NK-92 treated with Interleukin-12 subunit alpha and Interleukin-12 subunit beta, amount 100 ng/mL, for 24 hours (cell line): Measurements from ENCODE around the gene PPARGC1A.

Experiments used
- DNase-seq: peaks from one replicate; lab custom pipeline; 2025; lab: John Stamatoyannopoulos, UW

The PPARGC1A gene

GRCh38 chr4:23881674-23882337 is 8.0 kb downstream of the PPARGC1A start:
- no peak for DNase-seq

DNA sequence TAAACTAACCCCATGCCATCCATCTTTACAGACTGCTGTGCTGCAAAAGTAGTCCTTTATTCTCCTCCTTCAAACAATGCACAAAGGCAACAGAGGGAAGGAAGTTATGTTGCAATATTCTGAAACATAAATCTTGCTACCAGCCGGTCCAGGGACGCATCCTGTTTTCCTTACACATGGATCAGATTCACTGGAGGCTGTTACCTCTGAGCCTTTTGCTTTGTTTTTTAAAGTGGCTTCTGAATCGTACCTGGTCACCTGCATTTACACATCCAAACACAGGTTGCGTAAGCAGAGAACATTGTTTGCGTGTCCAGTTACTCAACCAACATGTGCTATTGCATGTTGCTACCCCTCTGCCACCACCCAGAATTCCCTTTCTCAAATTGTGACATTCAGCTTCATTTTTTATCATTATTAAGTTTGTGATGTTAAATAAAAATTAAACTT is 8.8 kb downstream of the PPARGC1A start:
- DNase-seq: no peak

DNA sequence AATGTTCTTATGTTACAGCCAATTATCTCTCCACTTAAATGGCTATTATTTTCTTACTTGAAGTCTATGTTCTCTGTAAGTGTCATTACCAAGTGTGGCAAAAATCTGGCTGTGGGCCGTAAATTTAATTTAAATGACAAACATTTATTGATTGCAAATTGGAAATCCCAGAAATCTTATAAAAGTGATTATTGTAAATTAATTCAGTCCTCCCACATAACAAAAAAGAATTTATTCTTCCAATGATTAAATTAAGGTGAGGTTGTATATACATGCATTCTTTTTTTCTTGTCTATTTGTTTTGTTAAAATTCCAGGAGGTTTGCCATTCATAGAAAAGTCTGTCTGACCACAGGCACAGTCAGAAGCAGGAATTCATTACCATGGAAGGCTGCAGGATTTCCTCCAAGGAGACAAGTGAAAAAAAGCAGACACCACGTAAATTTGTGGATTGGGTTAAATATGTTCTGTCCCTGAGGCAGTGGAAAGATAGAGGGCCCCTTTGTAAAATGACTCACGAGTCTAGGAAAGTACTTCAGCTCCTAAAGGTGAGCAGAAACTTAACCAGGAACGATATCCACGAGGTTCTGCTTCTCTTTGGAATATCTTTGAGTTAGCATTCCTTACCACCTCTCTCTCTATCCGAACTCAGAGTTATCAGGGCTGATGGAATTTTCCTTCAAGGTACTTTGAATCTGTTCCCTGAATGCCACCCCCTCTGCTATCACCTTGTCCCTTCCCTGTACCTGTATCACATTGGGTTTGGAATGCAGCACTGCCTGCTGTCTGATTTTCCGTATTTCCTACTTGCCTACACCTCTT is 10.7 kb downstream of the PPARGC1A start:
- no peak for DNase-seq

- DNase-seq: no peak
These were observed 11.5 kb downstream of the PPARGC1A start for GRCh38 chr4:23878246-23878891.

GRCh38 chr4:23877758-23878229 is 12.1 kb downstream of the PPARGC1A start:
- no peak for DNase-seq

DNA sequence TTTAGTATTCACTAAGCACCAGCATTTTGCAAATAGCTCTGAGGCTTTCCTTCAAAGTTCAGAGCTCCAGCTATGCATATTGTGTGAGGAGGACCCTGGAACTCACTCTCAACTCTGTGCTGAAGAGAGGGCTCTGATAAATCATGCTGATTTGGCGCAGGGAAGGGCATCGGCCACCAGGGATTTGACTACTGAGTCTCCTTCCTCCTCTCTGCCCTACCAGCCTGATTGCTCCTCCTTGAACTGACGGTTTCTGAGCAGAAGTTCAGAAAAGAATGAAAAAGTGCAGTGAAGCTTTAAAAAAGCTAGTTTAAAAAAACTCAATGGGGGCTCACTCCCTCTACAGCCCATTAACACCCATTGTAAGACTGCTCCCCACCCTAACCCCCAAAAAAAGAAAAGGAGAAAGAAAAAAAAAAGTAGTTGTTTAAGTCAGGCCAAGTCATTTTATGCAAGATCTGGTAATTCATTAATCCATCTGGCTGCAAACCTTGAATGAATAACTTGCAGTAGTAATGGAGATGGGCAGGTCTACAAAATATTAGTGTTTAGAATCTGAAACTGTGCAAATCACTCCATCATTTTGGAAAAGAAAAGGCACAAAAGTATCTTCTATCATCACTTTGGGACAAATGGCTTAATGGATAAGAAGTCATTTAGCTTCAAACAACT is 13.3 kb downstream of the PPARGC1A start:
- DNase-seq: no peak

- DNase-seq: no peak
These were observed 14.5 kb downstream of the PPARGC1A start for GRCh38 chr4:23875317-23875716.

DNA sequence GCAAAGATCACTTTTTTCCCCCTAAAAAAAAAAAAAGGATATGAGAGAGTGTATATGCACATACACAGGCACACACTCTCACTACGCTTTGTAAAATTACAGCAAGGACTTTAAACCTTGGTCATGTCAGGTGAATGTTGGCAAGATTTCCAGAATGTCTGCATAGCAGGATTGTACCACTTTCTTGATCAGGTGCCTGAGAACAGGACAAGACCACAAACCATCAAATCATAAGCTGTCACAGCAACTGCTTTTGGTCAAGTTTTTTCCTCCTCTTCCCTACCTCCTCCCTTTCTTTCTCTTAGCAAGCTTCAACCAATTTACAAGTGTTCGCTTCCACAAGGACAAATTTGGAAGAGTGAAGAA is 15.3 kb downstream of the PPARGC1A start:
- DNase-seq: no peak

DNA sequence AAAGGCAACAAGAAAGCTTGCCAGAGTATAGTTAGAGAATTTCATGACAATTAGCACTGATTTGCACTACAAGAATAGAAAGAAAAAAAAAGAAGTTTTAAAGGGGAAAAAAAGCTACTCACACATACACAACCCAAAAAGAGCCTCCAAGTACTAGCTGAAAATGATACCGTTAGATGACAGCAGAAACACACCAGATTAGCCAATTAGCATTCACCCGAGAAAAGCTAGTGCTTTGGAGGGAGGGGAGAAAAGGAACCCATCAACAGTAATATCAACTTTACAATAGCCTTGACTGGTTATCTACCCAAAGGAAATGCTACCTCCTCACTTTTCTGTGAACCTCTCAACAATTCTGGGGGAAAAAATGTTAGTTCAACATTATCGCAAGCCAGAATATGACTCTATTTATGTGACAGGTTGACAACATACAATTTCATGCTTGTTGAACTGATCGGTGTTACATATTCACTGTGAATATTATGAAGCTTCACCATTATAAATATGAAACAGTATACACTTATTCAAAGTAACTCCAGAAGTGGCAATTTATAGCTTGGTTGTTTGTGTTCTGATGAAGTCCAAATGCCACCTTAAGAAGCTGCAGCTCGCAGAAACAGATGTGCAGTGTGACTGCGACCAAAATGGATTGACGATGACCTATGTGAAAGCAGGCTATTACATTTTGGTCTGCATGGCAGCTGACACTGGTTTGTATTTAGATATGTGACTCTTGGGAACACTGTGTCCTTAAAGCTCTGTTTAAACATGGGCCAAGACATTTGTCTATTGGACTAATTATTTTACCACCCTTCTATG is 15.9 kb downstream of the PPARGC1A start:
- no peak for DNase-seq

- DNase-seq: no peak
These were observed 18.4 kb downstream of the PPARGC1A start for GRCh38 chr4:23871426-23871825.

DNA sequence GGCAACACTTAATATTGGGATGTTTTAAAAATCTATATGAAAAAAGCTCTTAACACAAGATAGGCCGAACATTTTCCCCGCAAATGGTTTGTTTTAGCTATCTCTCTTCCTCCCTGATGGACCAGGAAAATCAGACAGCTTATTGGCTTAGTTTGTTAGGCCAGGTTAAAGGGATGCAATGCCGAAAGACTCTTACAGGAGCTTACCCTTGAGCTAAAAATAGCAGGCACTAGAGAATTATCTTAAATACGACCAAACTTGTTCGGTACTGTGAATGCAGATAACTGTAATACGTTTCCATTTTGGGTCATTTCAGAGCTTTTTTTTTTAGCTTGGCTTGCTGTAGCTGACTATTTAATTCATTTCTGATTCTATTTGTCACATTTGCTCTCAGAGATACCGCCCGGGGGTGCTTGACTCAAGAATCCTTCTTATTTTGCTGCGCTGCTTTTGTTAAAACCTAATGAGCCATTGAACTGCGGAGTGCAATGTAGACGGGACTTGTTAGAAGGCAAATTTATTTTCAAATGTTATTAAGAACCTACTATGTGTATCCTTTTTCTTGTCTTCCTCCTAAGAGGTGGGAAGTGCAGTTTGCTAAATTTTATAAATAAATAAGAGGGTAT is 23.3 kb downstream of the PPARGC1A start:
- no peak for DNase-seq

- DNase-seq: no peak
These were observed 27.9 kb downstream of the PPARGC1A start for GRCh38 chr4:23861897-23862296.

GRCh38 chr4:23860919-23861318 is 28.9 kb downstream of the PPARGC1A start:
- no peak for DNase-seq

- no peak for DNase-seq
These were observed 32.4 kb downstream of the PPARGC1A start for GRCh38 chr4:23857367-23857959.

DNA sequence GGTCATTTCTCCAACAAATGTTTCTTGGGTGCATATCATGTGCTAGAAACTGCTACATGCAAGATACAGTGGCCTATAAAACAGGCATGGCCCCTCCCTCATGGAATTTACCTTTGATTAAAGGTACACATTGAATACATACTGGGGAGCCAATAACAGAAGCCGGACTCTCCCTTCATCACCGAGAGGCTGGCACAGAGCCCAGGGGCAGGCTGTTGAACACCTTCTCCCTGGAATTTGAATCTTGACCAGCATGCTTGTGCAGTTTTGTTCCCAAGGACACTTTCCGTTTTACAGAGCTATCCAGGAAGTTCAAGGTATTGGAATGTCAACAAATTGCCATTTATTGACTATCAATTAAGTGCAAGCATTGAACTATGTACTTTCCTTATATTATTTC is 33.2 kb downstream of the PPARGC1A start:
- no peak for DNase-seq

DNA sequence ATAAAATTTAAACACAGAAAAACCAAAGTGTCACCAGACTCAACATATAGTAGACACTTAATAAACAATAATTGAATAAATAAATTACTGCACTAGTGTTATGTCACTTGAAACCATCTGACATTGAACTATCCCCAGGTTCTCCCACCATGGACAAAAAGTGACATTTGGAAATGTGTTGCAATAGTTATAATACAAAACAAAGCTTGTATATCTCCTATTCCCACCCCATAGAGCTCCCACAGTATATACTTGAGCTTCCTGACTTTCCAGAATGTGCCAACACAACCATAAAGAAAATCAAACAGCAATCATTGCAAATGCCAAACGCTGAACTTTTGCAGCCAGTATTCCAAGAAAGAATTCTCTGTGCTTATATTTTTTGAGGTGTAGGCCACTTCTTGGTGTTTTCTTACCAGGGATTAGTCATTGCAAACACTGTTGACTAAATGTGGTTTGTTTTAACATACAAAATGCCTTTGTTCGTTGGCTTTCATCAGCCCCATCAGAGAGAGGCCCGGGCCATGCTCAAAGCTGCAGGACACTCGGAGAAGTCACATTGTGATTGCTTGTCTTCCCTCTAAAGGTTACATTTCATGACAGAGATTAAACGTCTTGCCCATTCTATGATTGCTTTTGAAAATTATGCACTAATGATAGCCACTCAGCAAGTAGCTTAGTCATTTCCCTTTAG is 33.8 kb downstream of the PPARGC1A start:
- DNase-seq: no peak

- no peak for DNase-seq
These were observed 35.7 kb downstream of the PPARGC1A start for GRCh38 chr4:23853986-23854660.

DNA sequence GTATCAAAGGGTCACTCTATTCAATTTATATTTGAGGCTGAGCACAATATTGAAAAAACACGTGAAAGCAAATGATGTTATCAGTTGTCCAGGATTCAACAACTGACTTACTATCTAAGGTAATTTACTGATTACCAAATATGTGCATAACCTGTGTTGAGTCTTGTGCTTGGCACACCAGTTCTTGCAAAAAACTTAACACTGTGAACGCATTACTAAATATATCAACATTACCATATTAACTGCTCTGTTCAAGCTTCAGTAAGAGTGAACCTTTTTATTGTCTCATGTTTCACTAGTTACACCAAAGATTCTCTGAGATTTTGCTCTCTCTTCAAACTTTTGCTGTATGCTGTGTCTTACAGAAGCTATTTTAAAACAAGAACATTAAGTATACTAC is 38.4 kb downstream of the PPARGC1A start:
- no peak for DNase-seq

- no peak for DNase-seq
These were observed 42.7 kb downstream of the PPARGC1A start for GRCh38 chr4:23847158-23847557.
